Keratinocyte (primary cell): ENCODE data around the gene TSPAN4. TPM values are rescaled to one million over a fixed set of nuclear protein-coding genes. Genes with fewer than 3 reads are reported as not detected.
A peak's percentile ranks its signal among the peaks of the same experiment; 100 is the strongest.

Source experiments
- DNase-seq: peaks from one replicate; pipeline ENCODE4 v3.0.0-alpha.2; 2011; ENCODE audit warnings: low read depth, missing footprints, low spot score
- FAIRE-seq: peaks from 2 replicates; lab custom pipeline; 2011; peaks lifted over from hg19 to GRCh38; lab: Jason Lieb, UNC
- H2AFZ ChIP-seq: 2 replicates; pipeline ENCODE4 v1.6.0; 2012; ENCODE audit warnings: low read length, control low read depth, inconsistent platforms; ENCODE audit not compliant: control insufficient read depth
- H3K27ac ChIP-seq: 2 replicates; pipeline ENCODE4 v1.5.1; 2011; ENCODE audit warnings: low read length; ENCODE audit not compliant: control insufficient read depth, insufficient read depth
- H3K27me3 ChIP-seq: 3 replicates; pipeline ENCODE4 v1.6.0; 2011; ENCODE audit warnings: low read length; ENCODE audit not compliant: control insufficient read depth, insufficient read depth; ENCODE audit errors: extremely low read depth
- H3K36me3 ChIP-seq, 2 experiments: 2 replicates in 1 of 2; 3 replicates in 1 of 2; pipeline ENCODE4 v1.5.1; 2011; ENCODE audit warnings: low read length in 2 of 2, mild to moderate bottlenecking in 1 of 2; ENCODE audit not compliant: control insufficient read depth in 2 of 2, insufficient read depth in 2 of 2; ENCODE audit errors: extremely low read depth in 1 of 2
- H3K4me1 ChIP-seq: 3 replicates; pipeline ENCODE4 v1.5.1; 2011; ENCODE audit warnings: low read length; ENCODE audit not compliant: control insufficient read depth, insufficient read depth; ENCODE audit errors: extremely low read depth
- H3K4me2 ChIP-seq: 3 replicates; pipeline ENCODE4 v1.6.0; 2011; ENCODE audit warnings: low read depth, low read length; ENCODE audit not compliant: control insufficient read depth, insufficient read depth; ENCODE audit errors: extremely low read depth
- H3K4me3 ChIP-seq, 3 experiments: fragments of 200-600 bp in 1 of 3; sonication (generic) in 1 of 3; 2 replicates in 2 of 3; 3 replicates in 1 of 3; pipeline ENCODE4 v1.5.1; 2011 to 2016; ENCODE audit warnings: low read length in 3 of 3, mild to moderate bottlenecking in 3 of 3, control low read depth in 2 of 3, inconsistent platforms in 1 of 3, low read depth in 1 of 3, mixed read lengths in 1 of 3, mixed run types in 1 of 3, moderate library complexity in 1 of 3; ENCODE audit not compliant: control insufficient read depth in 2 of 3, insufficient read depth in 2 of 3; ENCODE audit errors: extremely low read depth in 1 of 3
- H3K79me2 ChIP-seq: 2 replicates; pipeline ENCODE4 v1.6.0; 2012; ENCODE audit warnings: low read length; ENCODE audit not compliant: control insufficient read depth, insufficient read depth
- H3K9ac ChIP-seq: 3 replicates; pipeline ENCODE4 v1.6.0; 2011; ENCODE audit warnings: low read length; ENCODE audit not compliant: control insufficient read depth, insufficient read depth; ENCODE audit errors: extremely low read depth
- H3K9me1 ChIP-seq: 3 replicates; pipeline ENCODE4 v1.6.0; 2011; ENCODE audit warnings: low read length; ENCODE audit not compliant: control insufficient read depth, insufficient read depth; ENCODE audit errors: extremely low read depth
- H3K9me3 ChIP-seq: 2 replicates; pipeline ENCODE4 v1.5.1; 2012; ENCODE audit warnings: low read depth, low read length; ENCODE audit not compliant: control insufficient read depth
- H4K20me1 ChIP-seq: 3 replicates; pipeline ENCODE4 v1.6.0; 2011; ENCODE audit warnings: low read length; ENCODE audit not compliant: control insufficient read depth, insufficient read depth; ENCODE audit errors: extremely low read depth
- CTCF ChIP-seq, 3 experiments: IDR thresholded peaks in 1 of 3; conservative IDR thresholded peaks in 1 of 3; optimal IDR thresholded peaks in 1 of 3; 2 replicates in 2 of 3; 3 replicates in 1 of 3; pipeline versions ENCODE3 to v1.5.1; 2011; ENCODE audit warnings: low read length in 3 of 3, mild to moderate bottlenecking in 3 of 3, moderate library complexity in 2 of 3, control low read depth in 1 of 3, inconsistent platforms in 1 of 3; ENCODE audit not compliant: insufficient read depth in 2 of 3; ENCODE audit errors: extremely low read depth in 1 of 3
- EZH2 ChIP-seq: IDR thresholded peaks from one replicate; pipeline ENCODE4 v1.6.1; 2012; ENCODE audit warnings: inconsistent platforms, mild to moderate bottlenecking, low read length, moderate library complexity
- dilution Hi-C: fragments of 300-500 bp; cut with MboI; formaldehyde crosslinking; loops from one replicate; pipeline ENCODE4 v1.7.0; 2020; ENCODE audit warnings: low sequenced_read_pairs; ENCODE audit not compliant: extremely low pct_ligation_motif_present
- polyA plus RNA-seq, 5 experiments: library from polyadenylated mRNA; depleted of rRNA in 3 of 5; stranded (reverse) in 3 of 5; stranded (forward) in 1 of 5; unstranded in 1 of 5; fragments of >200 nt; gene quantifications; 1 replicate in 1 of 5; 2 replicates in 3 of 5; 3 replicates in 1 of 5; pipeline versions ENCODE4 v1.2.1 to v1.2.3, GENCODE V29; 2011 to 2012; ENCODE audit warnings: missing spikeins in 2 of 5, low read depth in 1 of 5, low replicate concordance in 1 of 5

The TSPAN4 gene
- polyA plus RNA-seq, 1 donor (not counting 4 experiments of a cell fraction or from before 2014, with no cell fraction given), result 42.1 TPM

- H3K4me3 ChIP-seq, result no peak overlapping the region
- no peak for TF ChIP-seq EZH2
- TF ChIP-seq CTCF (optimal IDR thresholded peaks at IDR 0.05 in 1 of 3, IDR thresholded peaks at IDR 0.05 in 1 of 3, conservative IDR thresholded peaks at IDR 0.05 in 1 of 3; ENCODE audit: extremely low read depth in 1 of 3, insufficient read depth in 2 of 3, low read length in 3 of 3), result no peak
Observed at GRCh38 chr11:847876-848275, 5.2 kb downstream of the TSPAN4 start.

GRCh38 chr11:848380-848931 is 5.8 kb downstream of the TSPAN4 start:
- FAIRE-seq (no peak), DNase-seq (no peak)
- TF ChIP-seq EZH2, result no peak
- TF ChIP-seq CTCF (optimal IDR thresholded peaks at IDR 0.05 in 1 of 3, IDR thresholded peaks at IDR 0.05 in 1 of 3, conservative IDR thresholded peaks at IDR 0.05 in 1 of 3; ENCODE audit: extremely low read depth in 1 of 3, insufficient read depth in 2 of 3, low read length in 3 of 3), result peak in 2 of 3 experiments; percentile 69 to 96
- Histone ChIP-seq H3K27me3 (no peaks in the 10 kb centered on the region), H3K9me3 (no peaks in the 10 kb centered on the region), H2AFZ (no peak overlapping the region), H3K79me2 (peaks cover 19% of the 10 kb centered on the region), H3K36me3 (peaks cover 3 to 4% of the 10 kb centered on the region in 2 experiments), H3K9ac (no peak overlapping the region), H3K9me1 (peaks cover 5% of the 10 kb centered on the region), H3K4me1 (peaks cover 48% of the 10 kb centered on the region), H3K4me3 (no peak overlapping the region), H3K27ac (no peak overlapping the region), H3K4me2 (no peak overlapping the region), H4K20me1 (peaks cover 7% of the 10 kb centered on the region)
- dilution Hi-C loops, result no loop called here

More at GRCh38 chr11:847876-848275, 5.2 kb downstream of the TSPAN4 start:
- Histone ChIP-seq H3K27me3 (no peaks in the 10 kb centered on the region), H3K9me3 (no peaks in the 10 kb centered on the region), H3K27ac (no peak overlapping the region), H2AFZ (no peak overlapping the region), H3K79me2 (peaks cover 23% of the 10 kb centered on the region), H3K9ac (no peak overlapping the region), H3K9me1 (peaks cover 5% of the 10 kb centered on the region), H3K4me1 (peaks cover 48% of the 10 kb centered on the region), H3K36me3 (peaks cover 3 to 4% of the 10 kb centered on the region in 2 experiments), H4K20me1 (peaks cover 7% of the 10 kb centered on the region), H3K4me2 (no peak overlapping the region)
- FAIRE-seq, result no peak
- DNase-seq, result no peak
- dilution Hi-C loops, result no loop called here
